CD4-positive, alpha-beta T cell (primary cell): Measurements from ENCODE around the gene PDE10A. TPM values are rescaled to one million over a fixed set of nuclear protein-coding genes. Genes with fewer than 3 reads are reported as not detected.

Experiments
- ATAC-seq: fragments of 200-7000 bp; cut with Tn5 transposase; one replicate; pipeline ENCODE4 v1.10.0; 2022; ENCODE audit warnings: mild to moderate bottlenecking; ENCODE audit not compliant: poor library complexity
- CTCF ChIA-PET: fragments of 350-600 bp; sonication (Branson Sonifier 250); formaldehyde crosslinking; loops from one replicate; lab custom pipeline; 2021; ENCODE audit warnings: antibody characterized with exemption, inconsistent platforms; lab: Charles Lee
- POLR2A ChIA-PET: fragments of 350-600 bp; sonication (Branson Sonifier 250); formaldehyde crosslinking; loops from one replicate; lab custom pipeline; 2021; ENCODE audit warnings: antibody characterized with exemption, inconsistent platforms; lab: Charles Lee
- DNase-seq, 14 experiments: peaks; one replicate each; pipeline ENCODE4 v3.0.0-alpha.2; 2013 to 2020; ENCODE audit warnings: mixed read lengths in 2 of 14
- H3K27ac ChIP-seq, 2 donors: one replicate each; pipeline versions ENCODE4 v1.5.1 to v1.7.0; 2013; ENCODE audit warnings: low read length in 2 of 2, low read depth in 1 of 2, mild to moderate bottlenecking in 1 of 2
- H3K27me3 ChIP-seq, 2 experiments: 1 replicate in 1 of 2; 2 replicates in 1 of 2; pipeline versions ENCODE4 v1.6.1 to v1.7.0; 2013; ENCODE audit warnings: low read length in 2 of 2, control low read depth in 1 of 2, mild to moderate bottlenecking in 1 of 2, moderate library complexity in 1 of 2; ENCODE audit not compliant: insufficient read depth in 2 of 2, control insufficient read depth in 1 of 2
- H3K36me3 ChIP-seq: one replicate; pipeline ENCODE4 v1.6.1; 2013; ENCODE audit warnings: low read length, control low read depth; ENCODE audit not compliant: insufficient read depth
- H3K4me1 ChIP-seq: one replicate; pipeline ENCODE4 v1.6.1; 2013; ENCODE audit warnings: low read length, control low read depth; ENCODE audit not compliant: insufficient read depth
- H3K4me3 ChIP-seq: one replicate; pipeline ENCODE4 v1.5.1; 2013; ENCODE audit warnings: mild to moderate bottlenecking, low read length, moderate library complexity
- H3K9me3 ChIP-seq, 2 experiments: 1 replicate in 1 of 2; 2 replicates in 1 of 2; pipeline versions ENCODE4 v1.6.1 to v1.7.0; 2013; ENCODE audit warnings: low read length in 2 of 2, mild to moderate bottlenecking in 2 of 2, control low read depth in 1 of 2, moderate library complexity in 1 of 2; ENCODE audit not compliant: control insufficient read depth in 1 of 2, insufficient read depth in 1 of 2
- H3K27ac Mint-ChIP-seq: one replicate; pipeline ENCODE4 v1.8.0; 2020; ENCODE audit warnings: mixed read lengths
- H3K27me3 Mint-ChIP-seq: one replicate; pipeline ENCODE4 v1.8.0; 2021; ENCODE audit warnings: mixed read lengths
- H3K36me3 Mint-ChIP-seq: one replicate; pipeline ENCODE4 v1.8.0; 2021; ENCODE audit warnings: low read depth, mixed read lengths
- H3K4me1 Mint-ChIP-seq: one replicate; pipeline ENCODE4 v1.8.0; 2021; ENCODE audit warnings: low read depth, mixed read lengths
- H3K4me3 Mint-ChIP-seq: one replicate; pipeline ENCODE4 v1.8.0; 2020; ENCODE audit warnings: mild to moderate bottlenecking, mixed read lengths
- H3K9me3 Mint-ChIP-seq: one replicate; pipeline ENCODE4 v1.8.0; 2020; ENCODE audit warnings: mixed read lengths
- intact Hi-C, 2 experiments: fragments of 100-400 bp; cut with DNase I in 1 of 2; cut with micrococcal nuclease in 1 of 2; formaldehyde crosslinking; loops; one replicate each; pipeline versions ENCODE4 v1.15.1 to v1.9.0; 2023 to 2025; cut with DNase I, micrococcal nuclease
- total RNA-seq, 174 experiments: library from RNA in 2 of 174; stranded (reverse) in 2 of 174; gene quantifications; one replicate each; pipeline ENCODE4 v1.2.3 and lab custom pipeline; 2021 to 2026
- TF ChIP-seq, protein P1 (sequence below): fragments of 200-600 bp; IDR thresholded peaks from one replicate; pipeline ENCODE4 v1.8.0; 2022; ENCODE audit warnings: antibody characterized with exemption, mild to moderate bottlenecking

PDE10A gene
- total RNA-seq, 2 experiments from 2014 or later = not detected

DNA sequence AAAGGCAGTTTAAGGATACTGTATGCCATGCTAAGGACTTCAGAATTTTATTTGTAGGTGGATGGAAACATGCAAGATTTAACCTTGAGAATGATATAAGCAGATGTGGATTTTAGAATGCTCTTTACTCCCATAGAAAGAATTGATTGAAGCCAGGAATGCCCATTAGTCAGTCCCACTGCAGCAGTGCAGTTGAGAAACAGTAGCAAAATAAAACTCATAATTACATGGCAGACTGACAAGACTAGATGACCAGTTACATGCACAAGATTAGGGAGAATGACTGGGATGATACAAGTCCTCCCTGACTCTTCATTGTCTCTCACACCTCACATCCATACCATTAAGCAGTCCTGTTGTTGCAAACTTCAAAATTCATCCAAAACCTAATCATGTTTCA, 83.9 kb downstream of the PDE10A start:
- Mint-ChIP-seq H3K27me3 (no peaks in the 10 kb centered on the region), H3K9me3 (no peaks in the 10 kb centered on the region), H3K4me3 (no peak overlapping the region), H3K27ac (no peak overlapping the region), H3K36me3 (no peaks in the 10 kb centered on the region), H3K4me1 (no peaks in the 10 kb centered on the region)
- ATAC-seq (no peak), DNase-seq (no peak)
- CTCF ChIA-PET = no interaction called here
- POLR2A ChIA-PET = no interaction called here
- TF ChIP-seq, protein P1, sequence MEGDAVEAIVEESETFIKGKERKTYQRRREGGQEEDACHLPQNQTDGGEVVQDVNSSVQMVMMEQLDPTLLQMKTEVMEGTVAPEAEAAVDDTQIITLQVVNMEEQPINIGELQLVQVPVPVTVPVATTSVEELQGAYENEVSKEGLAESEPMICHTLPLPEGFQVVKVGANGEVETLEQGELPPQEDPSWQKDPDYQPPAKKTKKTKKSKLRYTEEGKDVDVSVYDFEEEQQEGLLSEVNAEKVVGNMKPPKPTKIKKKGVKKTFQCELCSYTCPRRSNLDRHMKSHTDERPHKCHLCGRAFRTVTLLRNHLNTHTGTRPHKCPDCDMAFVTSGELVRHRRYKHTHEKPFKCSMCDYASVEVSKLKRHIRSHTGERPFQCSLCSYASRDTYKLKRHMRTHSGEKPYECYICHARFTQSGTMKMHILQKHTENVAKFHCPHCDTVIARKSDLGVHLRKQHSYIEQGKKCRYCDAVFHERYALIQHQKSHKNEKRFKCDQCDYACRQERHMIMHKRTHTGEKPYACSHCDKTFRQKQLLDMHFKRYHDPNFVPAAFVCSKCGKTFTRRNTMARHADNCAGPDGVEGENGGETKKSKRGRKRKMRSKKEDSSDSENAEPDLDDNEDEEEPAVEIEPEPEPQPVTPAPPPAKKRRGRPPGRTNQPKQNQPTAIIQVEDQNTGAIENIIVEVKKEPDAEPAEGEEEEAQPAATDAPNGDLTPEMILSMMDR = no peak
- H3K36me3 ChIP-seq = no peaks in the 10 kb centered on the region
- no peak overlapping the region for H3K27ac ChIP-seq
- H3K27me3 ChIP-seq = no peaks in the 10 kb centered on the region
- intact Hi-C loops = no loop called here
- H3K9me3 ChIP-seq = peaks cover 0 to 11% of the 10 kb centered on the region in 2 experiments
- H3K4me3 ChIP-seq = no peak overlapping the region
- no peaks in the 10 kb centered on the region for H3K4me1 ChIP-seq

DNA sequence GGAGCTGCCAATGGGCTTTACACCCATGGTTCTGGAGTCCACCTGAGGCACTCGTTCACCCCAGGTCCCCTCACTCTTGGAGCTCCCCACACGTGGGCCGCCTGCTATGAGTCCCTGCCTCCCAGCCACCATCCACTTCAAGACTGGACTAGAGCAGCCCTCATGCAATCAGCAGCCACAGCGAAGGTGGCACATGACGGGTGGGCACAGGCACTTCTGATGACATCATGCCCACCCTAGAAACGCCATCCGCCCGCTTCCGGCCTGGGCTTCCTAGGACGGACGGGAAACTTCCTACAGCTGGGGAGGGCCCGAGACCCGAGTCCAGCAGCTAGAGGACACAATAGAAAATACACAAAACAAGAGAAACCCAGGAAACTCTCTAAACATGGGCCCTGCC, 85.5 kb downstream of the PDE10A start:
- no peak overlapping the region for H3K4me3 Mint-ChIP-seq
- intact Hi-C loops = no loop called here
- CTCF ChIA-PET = no interaction called here
- peaks cover 0 to 11% of the 10 kb centered on the region in 2 experiments for H3K9me3 ChIP-seq
- no peaks in the 10 kb centered on the region for H3K4me1 Mint-ChIP-seq
- no peak overlapping the region for H3K27ac ChIP-seq
- H3K4me3 ChIP-seq = no peak overlapping the region
- POLR2A ChIA-PET = no interaction called here
- H3K36me3 Mint-ChIP-seq = no peaks in the 10 kb centered on the region
- no peaks in the 10 kb centered on the region for H3K27me3 ChIP-seq
- DNase-seq (no peak), ATAC-seq (no peak)
- no peaks in the 10 kb centered on the region for H3K4me1 ChIP-seq
- no peak overlapping the region for H3K27ac Mint-ChIP-seq
- no peaks in the 10 kb centered on the region for H3K27me3 Mint-ChIP-seq
- TF ChIP-seq, protein P1 = no peak
- no peaks in the 10 kb centered on the region for H3K36me3 ChIP-seq
- no peaks in the 10 kb centered on the region for H3K9me3 Mint-ChIP-seq

GRCh38 chr6:165575158-165575549, 87.9 kb downstream of the PDE10A start:
- TF ChIP-seq, protein P1 = no peak
- H3K27me3 Mint-ChIP-seq = no peaks in the 10 kb centered on the region
- no peaks in the 10 kb centered on the region for H3K36me3 Mint-ChIP-seq
- CTCF ChIA-PET = interaction anchor here (0.6 kb wide), 1 partner anchor 30 kb away, joined by 3 read pairs; no protein-coding TSS in a partner anchor
- intact Hi-C loops = no loop called here
- Histone ChIP-seq H3K27ac (no peak overlapping the region), H3K9me3 (peaks cover 0 to 11% of the 10 kb centered on the region in 2 experiments), H3K27me3 (no peaks in the 10 kb centered on the region), H3K4me3 (no peak overlapping the region), H3K36me3 (no peaks in the 10 kb centered on the region), H3K4me1 (no peaks in the 10 kb centered on the region)
- H3K4me1 Mint-ChIP-seq = no peaks in the 10 kb centered on the region
- no peak for ATAC-seq
- H3K27ac Mint-ChIP-seq = no peak overlapping the region
- no peak for DNase-seq
- POLR2A ChIA-PET = no interaction called here
- H3K4me3 Mint-ChIP-seq = no peak overlapping the region
- H3K9me3 Mint-ChIP-seq = no peaks in the 10 kb centered on the region
